Neural cell (in vitro differentiated cells): ENCODE measurements around the gene GRAMD2A.

Experiments
- CTCF ChIP-seq: fragments of 450-650 bp; IDR thresholded peaks from 2 replicates; pipeline ENCODE4 v1.5.1; 2014; ENCODE audit warnings: antibody characterized with exemption, mild to moderate bottlenecking, moderate library complexity; ENCODE audit not compliant: poor library complexity, severe bottlenecking
- EP300 ChIP-seq: fragments of 450-650 bp; conservative IDR thresholded peaks from 2 replicates; pipeline ENCODE4 v1.6.1; 2014; ENCODE audit warnings: antibody characterized with exemption, mild to moderate bottlenecking, moderate library complexity; ENCODE audit not compliant: poor library complexity, severe bottlenecking
- EZH2 ChIP-seq: fragments of 200-600, 300-800 bp; shearing (Covaris generic), sonication (generic); IDR thresholded peaks from 2 replicates; pipeline ENCODE4 v1.6.1; 2014; ENCODE audit warnings: antibody characterized with exemption, low read length, borderline replicate concordance, mild to moderate bottlenecking; ENCODE audit not compliant: insufficient read depth, poor library complexity, severe bottlenecking
- MXI1 ChIP-seq: fragments of 450-650 bp; conservative IDR thresholded peaks from 2 replicates; pipeline ENCODE4 v1.6.1; 2014; ENCODE audit warnings: antibody characterized with exemption, mild to moderate bottlenecking; ENCODE audit not compliant: poor library complexity, severe bottlenecking
- POLR2AphosphoS5 ChIP-seq: IDR thresholded peaks from 2 replicates; pipeline ENCODE4 v1.6.1; 2012
- RAD21 ChIP-seq: fragments of 450-650 bp; conservative IDR thresholded peaks from 2 replicates; pipeline ENCODE4 v1.6.1; 2014; ENCODE audit warnings: antibody characterized with exemption, mild to moderate bottlenecking, moderate library complexity
- SMC3 ChIP-seq: fragments of 450-650 bp; conservative IDR thresholded peaks from 2 replicates; pipeline ENCODE4 v1.6.1; 2014; ENCODE audit warnings: antibody characterized with exemption, mild to moderate bottlenecking, moderate library complexity; ENCODE audit not compliant: poor library complexity

- TF ChIP-seq CTCF = no peak
- TF ChIP-seq EZH2 = no peak
- TF ChIP-seq MXI1 = no peak
- TF ChIP-seq EP300 = no peak
- no peak for TF ChIP-seq SMC3
- TF ChIP-seq RAD21 = no peak
- TF ChIP-seq POLR2AphosphoS5 = no peak
Measured at GRCh38 chr15:72141171-72142084, 56.2 kb downstream of the GRAMD2A start.
